IMR-90 (cell line): ENCODE results near the gene KCNQ1.

Experiments
- CEBPB ChIP-seq: IDR thresholded peaks from 2 replicates; pipeline ENCODE4 v1.6.1; 2012; ENCODE audit warnings: low read depth, low read length, improper control_type of control experiment
- MAFK ChIP-seq: IDR thresholded peaks from 2 replicates; pipeline ENCODE4 v1.6.1; 2012; ENCODE audit warnings: low read depth, low read length, improper control_type of control experiment
- POLR2A ChIP-seq: IDR thresholded peaks from 2 replicates; pipeline ENCODE4 v1.6.1; 2012; ENCODE audit warnings: mild to moderate bottlenecking, low read depth, low read length
- TF ChIP-seq, protein P1 (sequence below): conservative IDR thresholded peaks from 2 replicates; pipeline ENCODE4 v1.5.1; 2012; ENCODE audit warnings: mild to moderate bottlenecking, low read depth, low read length, improper control_type of control experiment
- TF ChIP-seq, protein P2 (sequence below): fragments of 150-350 bp; IDR thresholded peaks from 2 replicates; pipeline ENCODE4 v1.6.1; 2016; ENCODE audit warnings: low read depth, mild to moderate bottlenecking, low read length, moderate library complexity, borderline replicate concordance

DNA sequence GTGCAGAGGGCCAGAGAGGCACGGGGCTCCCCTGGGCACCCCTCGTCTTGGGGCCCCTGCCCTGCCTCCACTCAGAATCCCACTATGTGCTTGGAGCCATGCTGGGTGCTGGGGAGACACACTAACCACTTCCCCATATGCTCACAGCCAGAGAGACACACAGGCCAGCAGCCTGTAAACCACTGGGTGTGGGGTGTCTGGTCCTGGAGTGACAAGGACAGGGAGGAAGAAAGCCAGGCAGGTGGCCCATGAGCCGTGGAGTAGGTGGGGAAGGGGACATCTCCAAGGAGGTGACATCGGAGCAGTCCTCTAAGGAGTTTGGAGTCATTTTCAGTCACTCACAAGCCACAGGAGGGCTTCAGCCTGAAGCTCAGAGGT, 381.9 kb downstream of the KCNQ1 start:
- TF ChIP-seq POLR2A: no peak
- TF ChIP-seq, protein P1, sequence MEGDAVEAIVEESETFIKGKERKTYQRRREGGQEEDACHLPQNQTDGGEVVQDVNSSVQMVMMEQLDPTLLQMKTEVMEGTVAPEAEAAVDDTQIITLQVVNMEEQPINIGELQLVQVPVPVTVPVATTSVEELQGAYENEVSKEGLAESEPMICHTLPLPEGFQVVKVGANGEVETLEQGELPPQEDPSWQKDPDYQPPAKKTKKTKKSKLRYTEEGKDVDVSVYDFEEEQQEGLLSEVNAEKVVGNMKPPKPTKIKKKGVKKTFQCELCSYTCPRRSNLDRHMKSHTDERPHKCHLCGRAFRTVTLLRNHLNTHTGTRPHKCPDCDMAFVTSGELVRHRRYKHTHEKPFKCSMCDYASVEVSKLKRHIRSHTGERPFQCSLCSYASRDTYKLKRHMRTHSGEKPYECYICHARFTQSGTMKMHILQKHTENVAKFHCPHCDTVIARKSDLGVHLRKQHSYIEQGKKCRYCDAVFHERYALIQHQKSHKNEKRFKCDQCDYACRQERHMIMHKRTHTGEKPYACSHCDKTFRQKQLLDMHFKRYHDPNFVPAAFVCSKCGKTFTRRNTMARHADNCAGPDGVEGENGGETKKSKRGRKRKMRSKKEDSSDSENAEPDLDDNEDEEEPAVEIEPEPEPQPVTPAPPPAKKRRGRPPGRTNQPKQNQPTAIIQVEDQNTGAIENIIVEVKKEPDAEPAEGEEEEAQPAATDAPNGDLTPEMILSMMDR: no peak
- no peak for TF ChIP-seq CEBPB
- TF ChIP-seq, protein P2, sequence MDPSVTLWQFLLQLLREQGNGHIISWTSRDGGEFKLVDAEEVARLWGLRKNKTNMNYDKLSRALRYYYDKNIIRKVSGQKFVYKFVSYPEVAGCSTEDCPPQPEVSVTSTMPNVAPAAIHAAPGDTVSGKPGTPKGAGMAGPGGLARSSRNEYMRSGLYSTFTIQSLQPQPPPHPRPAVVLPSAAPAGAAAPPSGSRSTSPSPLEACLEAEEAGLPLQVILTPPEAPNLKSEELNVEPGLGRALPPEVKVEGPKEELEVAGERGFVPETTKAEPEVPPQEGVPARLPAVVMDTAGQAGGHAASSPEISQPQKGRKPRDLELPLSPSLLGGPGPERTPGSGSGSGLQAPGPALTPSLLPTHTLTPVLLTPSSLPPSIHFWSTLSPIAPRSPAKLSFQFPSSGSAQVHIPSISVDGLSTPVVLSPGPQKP: no peak
- TF ChIP-seq MAFK: no peak
